GM12801 (cell line): Measurements from ENCODE around the gene LYPD3.

Experiments used
- TF ChIP-seq, protein P1 (sequence below): IDR thresholded peaks from one replicate; pipeline ENCODE4 v1.5.1; 2011; ENCODE audit warnings: control low read depth; ENCODE audit not compliant: insufficient read length; ENCODE audit errors: extremely low read depth

LYPD3 gene

DNA sequence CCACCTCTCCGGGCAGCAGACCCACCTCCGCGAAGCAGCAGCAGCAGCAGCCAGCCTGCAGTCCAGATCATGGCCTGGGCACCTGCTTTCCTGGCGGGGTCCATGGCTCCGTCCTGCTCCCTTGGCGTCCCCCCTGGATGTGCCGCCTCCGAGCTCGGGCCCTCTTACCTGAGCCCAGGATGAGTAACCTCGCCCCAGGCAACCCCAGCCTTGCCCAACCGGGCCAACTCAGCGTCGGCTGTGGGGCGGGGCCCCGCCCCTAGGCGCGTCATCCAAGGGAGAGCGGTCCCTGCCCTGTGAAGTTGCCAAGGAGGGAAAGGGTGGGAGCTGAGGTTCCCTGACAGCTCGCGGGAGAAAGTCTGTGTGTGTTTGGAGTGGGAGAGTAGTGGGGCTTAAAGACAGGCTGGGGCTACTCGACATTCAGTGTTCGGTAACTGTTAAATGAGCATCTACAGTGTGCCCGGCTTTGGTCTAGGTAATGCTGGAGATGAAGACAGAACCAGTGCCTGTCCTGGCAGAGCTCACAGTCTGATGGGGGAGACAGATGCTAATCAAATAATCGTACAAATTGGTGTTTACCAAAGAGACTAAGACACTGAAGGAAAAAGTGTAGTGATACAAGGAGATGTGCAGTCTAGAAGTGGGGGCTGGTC lies at the start of gene LYPD3:
LYPD3 (minus strand) TSS at position 141 of the 653 bp plus-strand sequence; CDS start at position 104, 37 bp downstream.
- TF ChIP-seq, protein P1, sequence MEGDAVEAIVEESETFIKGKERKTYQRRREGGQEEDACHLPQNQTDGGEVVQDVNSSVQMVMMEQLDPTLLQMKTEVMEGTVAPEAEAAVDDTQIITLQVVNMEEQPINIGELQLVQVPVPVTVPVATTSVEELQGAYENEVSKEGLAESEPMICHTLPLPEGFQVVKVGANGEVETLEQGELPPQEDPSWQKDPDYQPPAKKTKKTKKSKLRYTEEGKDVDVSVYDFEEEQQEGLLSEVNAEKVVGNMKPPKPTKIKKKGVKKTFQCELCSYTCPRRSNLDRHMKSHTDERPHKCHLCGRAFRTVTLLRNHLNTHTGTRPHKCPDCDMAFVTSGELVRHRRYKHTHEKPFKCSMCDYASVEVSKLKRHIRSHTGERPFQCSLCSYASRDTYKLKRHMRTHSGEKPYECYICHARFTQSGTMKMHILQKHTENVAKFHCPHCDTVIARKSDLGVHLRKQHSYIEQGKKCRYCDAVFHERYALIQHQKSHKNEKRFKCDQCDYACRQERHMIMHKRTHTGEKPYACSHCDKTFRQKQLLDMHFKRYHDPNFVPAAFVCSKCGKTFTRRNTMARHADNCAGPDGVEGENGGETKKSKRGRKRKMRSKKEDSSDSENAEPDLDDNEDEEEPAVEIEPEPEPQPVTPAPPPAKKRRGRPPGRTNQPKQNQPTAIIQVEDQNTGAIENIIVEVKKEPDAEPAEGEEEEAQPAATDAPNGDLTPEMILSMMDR: no peak

DNA sequence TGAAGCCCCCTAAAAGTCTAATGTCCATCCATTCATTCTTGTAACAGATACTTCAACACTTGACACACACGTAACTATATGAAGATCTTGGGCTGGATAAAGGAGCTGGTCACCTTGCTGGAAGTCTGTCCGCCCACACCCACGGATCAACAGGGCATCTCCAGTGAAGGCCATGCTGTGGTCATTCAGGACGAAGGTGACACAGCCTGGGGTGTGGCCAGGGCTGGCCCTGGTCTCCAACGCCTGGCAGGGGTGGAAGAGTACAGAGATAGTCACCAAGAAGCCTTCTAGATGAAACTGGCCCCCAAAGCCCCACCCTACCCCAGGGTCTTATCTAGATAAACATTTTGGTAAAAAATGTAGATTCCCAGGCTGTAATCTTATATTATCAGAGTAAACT lies 45.9 kb upstream of the LYPD3 start:
- TF ChIP-seq, protein P1: no peak

DNA sequence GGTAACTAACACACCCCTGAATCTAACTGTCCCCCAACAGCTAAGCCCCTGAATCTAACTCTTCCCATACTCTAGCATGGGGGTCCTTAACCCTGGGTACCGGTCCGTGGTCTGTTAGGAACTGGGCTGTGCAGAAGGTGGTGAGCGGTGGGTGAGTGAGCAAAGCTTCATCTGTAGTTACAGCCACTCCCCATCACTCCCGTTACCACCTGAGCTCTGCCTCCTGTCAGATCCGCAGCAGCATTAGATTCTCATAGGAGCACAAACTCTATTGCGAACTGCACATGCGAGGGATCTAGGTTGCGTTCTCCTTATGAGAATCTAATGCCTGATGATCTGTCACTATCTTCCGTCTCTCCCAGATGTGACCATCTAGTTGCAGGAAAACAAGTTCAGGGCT lies 45.3 kb upstream of the LYPD3 start:
- TF ChIP-seq, protein P1: no peak

DNA sequence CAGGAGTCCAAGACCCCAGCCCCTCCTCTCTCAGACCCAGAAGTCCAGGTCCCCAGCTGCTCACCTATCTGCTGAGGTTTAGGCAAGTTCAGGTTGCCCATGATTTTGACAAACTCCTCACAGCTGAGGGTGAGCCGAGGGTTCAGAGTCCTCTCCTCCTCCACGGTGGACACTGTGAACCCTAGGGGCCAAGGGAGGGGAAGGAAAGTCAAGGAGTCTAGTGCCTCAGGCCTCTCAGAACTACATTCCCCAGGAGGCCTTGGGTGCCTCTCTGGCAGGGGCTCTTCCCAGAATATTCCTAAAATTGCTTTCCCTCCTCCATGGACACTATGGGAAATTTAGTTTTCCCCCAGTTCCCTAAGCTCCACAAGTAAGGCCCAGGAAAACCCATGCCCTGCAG lies 42.5 kb upstream of the LYPD3 start:
- TF ChIP-seq, protein P1: no peak

DNA sequence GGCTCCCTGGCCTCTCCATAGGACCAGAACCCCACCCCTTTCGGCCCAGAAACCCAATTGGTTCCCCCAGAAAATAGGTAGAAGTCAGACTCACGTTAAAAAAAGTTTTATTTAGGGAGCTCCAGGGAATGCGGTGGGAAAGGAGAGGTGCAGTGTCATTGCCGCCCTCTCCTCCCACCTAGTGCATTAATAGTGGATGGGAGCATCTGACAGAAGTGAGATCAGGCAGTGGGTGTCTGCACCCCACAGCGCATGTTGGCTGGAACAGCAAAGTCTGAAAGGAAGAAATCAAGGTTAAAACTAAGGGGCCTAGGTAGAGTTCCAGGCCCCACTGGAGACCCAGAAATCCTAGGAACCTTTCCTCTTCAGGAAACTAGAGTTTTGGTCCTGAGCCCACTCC lies 41.2 kb upstream of the LYPD3 start:
- TF ChIP-seq, protein P1: no peak

DNA sequence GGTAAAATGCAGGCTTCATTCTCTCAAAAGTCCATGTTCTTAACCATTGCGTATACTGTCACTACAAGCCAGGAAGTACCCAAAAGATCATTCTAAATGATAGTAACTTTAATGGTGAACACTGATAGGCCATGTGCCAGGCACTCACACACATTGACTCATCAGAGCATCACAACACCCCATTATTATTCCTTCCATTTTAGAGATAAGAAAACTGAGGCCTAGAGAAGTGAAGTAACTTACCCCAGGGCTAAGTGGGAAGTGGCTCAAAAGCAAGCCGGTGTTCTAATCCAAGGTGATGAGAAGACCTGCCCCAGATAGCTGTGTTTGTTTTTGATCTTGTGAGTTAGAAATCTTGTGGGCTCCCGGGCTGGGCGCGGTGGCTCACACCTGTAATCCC lies 40.5 kb upstream of the LYPD3 start:
- TF ChIP-seq, protein P1: no peak

DNA sequence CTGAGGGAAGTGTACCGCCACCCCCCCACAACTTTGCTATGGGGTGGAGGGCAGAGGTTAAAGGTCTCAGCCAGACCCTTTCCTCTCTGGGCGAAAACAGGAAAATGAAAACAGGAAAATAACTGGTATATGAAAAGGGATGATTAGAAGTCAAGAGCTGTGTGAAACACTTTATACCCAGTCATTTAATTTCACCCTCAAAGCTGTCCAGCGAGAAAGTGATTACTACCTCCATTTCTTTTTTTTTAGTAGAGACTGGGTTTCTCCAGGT lies 39.7 kb upstream of the LYPD3 start:
- TF ChIP-seq, protein P1: no peak
